AG09319 (cell line): ENCODE data around the gene WWTR1.

Experiments
- DNase-seq: peaks from one replicate; pipeline ENCODE4 v3.0.0-alpha.2; 2010; ENCODE audit warnings: low read depth; ENCODE audit errors: extremely low read depth
- TF ChIP-seq, protein P1 (sequence below): IDR thresholded peaks from 2 replicates; pipeline ENCODE4 v1.5.1; 2011; ENCODE audit warnings: low read depth, mild to moderate bottlenecking, inconsistent platforms, low read length, moderate library complexity

Gene WWTR1

DNA sequence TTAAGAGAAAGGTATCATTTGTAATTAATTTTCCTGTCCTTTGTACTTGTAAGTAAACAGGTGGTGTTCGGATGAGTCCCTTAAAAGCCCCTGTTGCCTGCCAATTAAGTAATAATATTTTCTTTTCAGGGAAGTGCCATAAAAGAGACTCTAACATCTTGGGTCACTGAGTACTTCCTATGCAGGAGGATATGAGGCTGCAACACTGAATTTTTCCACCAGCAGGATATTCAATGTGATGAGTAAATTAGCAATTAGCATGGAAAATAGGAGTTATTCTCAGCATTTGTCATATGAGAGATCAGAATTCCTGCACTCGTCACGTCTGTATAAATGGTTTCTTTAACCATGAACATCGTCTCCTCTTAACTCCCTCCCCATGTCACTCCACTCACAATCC lies 45.4 kb downstream of the WWTR1 start:
- DNase-seq, result no peak
- TF ChIP-seq, protein P1, sequence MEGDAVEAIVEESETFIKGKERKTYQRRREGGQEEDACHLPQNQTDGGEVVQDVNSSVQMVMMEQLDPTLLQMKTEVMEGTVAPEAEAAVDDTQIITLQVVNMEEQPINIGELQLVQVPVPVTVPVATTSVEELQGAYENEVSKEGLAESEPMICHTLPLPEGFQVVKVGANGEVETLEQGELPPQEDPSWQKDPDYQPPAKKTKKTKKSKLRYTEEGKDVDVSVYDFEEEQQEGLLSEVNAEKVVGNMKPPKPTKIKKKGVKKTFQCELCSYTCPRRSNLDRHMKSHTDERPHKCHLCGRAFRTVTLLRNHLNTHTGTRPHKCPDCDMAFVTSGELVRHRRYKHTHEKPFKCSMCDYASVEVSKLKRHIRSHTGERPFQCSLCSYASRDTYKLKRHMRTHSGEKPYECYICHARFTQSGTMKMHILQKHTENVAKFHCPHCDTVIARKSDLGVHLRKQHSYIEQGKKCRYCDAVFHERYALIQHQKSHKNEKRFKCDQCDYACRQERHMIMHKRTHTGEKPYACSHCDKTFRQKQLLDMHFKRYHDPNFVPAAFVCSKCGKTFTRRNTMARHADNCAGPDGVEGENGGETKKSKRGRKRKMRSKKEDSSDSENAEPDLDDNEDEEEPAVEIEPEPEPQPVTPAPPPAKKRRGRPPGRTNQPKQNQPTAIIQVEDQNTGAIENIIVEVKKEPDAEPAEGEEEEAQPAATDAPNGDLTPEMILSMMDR, result no peak

DNA sequence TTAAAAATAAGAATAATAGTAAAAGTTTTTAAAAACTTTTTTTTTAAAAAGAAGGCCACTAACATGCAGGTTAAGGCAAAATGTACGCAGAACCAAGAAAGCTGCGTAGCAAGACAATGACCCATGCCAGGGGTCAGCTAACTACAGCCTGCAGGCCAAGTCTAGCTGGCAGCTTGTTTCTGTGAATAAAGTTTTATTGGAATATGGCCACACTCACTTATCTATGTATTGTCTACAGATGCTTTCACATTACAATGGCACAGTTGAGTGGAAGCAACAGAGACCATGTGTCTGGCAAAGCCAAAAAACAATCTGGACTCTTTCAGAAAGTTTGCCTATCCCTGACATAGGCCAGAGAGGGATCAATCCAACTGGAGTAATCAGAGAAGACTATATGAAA lies 46.7 kb downstream of the WWTR1 start:
- TF ChIP-seq, protein P1, result no peak
- no peak for DNase-seq

DNA sequence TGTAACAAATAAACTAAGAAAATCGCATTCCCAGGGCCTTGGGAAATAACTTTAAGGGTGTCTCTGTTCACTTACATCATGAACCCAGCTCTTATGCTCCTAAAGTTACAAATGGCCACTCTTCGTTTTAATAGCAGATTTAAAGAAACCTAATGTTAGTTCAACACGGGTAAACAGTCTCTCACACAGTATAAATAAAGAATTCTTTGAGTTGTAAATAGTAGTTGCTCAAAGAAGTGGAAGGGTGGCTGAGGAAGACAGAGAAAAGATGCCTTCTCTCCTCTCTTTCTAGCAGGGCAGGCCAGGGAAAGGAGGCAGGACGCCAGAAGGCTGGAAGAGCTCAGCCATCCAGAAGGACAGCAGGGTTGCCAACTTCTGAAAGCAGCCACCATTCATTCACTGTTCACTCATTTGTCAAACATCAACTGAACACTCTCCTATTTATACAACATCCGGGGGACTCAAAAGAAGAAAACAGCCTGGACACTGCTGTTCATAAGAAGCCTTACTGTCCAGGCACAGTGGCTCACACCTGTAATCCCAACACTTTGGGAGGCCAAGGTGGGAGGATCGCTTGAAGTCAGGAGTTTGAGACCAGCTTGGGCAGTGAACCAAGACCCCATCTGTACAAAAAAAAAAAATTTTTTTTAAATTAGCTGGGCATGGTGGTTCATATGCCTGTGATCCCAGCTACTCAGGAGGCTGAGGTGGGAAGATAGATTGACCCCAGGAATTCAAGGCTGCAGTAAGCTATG lies 47.3 kb downstream of the WWTR1 start:
- TF ChIP-seq, protein P1, result no peak

DNA sequence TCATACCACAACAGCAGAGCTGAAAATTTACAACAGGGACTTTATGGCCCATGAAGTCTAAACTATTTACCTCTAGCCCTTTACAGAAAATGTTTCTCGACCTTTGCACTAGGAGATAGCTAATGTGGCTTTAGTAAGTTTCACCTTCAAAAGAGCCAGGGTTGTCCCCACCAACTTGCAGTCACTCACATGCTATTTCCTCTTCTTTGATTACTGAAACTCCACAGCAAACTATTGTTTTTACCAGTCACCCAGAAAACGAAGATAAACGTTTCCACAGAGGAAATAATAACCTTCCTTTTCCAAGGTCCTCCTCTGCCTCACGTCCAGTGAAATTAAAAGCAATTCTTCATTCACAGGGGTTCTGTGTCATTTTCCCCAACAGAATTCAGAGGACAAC lies 48.2 kb downstream of the WWTR1 start:
- no peak for DNase-seq
- TF ChIP-seq, protein P1, result no peak

More for the DNA sequence above, 47.3 kb downstream of the WWTR1 start:
- DNase-seq, result no peak

DNA sequence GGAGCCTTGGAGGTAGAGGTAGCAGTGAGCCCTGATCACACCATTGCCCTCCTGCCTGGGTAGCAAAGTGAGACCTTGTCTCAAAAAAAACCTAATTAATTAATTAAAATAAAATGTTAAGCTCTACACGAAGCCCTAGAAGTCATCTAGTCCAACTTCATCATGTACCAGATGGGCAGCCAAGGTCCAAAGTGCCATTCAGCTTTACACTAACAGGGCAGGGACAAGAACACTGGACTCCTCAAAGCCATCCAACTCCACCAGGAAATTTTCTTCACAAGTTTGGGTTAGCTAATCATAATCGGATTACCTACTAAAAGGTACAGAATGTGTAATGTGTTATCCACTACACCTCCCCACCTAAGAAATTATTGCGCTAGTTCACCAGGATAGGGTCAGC lies 48.8 kb downstream of the WWTR1 start:
- DNase-seq, result no peak
- TF ChIP-seq, protein P1, result no peak

DNA sequence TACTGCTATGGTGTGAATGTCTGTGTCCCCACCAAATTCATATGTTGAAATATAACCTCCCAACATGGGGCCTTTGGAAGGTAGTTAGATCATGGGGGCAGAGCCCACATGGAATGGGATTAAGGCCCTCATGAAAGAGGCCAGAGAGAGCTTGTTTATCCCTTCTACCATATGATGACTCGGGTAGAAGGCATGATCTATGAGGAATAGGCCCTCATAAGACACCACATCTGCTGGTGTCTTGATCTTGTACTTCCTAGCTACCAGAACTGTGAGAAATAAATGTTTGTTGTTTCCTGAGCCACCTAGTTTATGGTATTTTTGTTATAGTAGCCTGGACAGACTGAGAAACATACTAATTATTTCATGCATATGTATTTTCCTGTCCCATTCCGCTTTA lies 51.9 kb downstream of the WWTR1 start:
- TF ChIP-seq, protein P1, result no peak
- no peak for DNase-seq

DNA sequence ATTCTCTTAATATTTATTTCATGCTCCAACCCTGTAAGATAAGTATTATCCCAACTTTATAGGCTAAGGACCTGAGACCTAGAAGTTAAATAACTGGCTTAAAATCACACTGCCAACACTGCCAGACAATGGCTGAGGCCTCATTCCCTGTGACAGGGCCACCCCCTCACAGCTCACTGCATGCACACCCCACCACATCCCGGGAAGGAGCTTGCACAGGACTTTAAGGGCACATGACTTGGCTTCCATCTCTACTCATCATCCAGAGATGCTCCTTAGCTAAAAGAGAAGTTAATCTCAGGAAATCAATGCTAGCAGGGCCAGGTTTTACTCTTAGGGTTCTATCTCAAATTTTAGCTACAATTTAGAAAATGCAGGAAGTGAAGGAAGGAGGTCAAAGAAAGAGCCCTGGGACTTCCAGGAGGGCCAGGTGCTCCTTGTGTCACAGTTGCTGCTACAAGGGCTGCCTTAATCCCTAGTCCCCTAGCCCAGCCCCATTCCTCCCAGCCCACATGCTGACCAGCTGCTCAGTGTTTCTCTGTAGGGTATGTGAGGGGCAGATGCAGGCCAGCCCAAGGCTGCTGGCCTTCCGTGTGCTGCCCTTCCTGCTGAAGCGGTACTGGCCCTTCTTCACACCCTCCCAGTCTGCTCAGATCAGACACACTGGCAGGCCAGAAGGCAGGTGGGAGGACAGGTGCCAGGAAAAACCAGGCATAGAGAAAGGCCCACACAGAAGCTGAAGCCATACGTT lies 53.5 kb downstream of the WWTR1 start:
- DNase-seq, result no peak
- TF ChIP-seq, protein P1, result no peak
